Brain pericyte (primary cell): Measurements from ENCODE around the gene TUFM.
A peak's percentile ranks its signal among the peaks of the same experiment; 100 is the strongest.
"Not testable (repeated sequence)": the region's sequence is repeated elsewhere in the genome, so short reads cannot be mapped to it uniquely, and the experiment has no call there.

Experiments
- DNase-seq: peaks from one replicate; pipeline ENCODE4 v3.0.0-alpha.2; 2012; ENCODE audit warnings: low read depth, low spot score

The TUFM gene

GRCh38 chr16:28846080-28846932 is at the start of gene TUFM:
TUFM (minus strand) TSS chr16:28846348; CDS start chr16:28846269, 79 bp downstream.
- peak; percentile 98 for DNase-seq

- no peak for DNase-seq
Measured at GRCh38 chr16:28895609-28896008, 49.5 kb upstream of the TUFM start.

- DNase-seq = no peak
Measured at GRCh38 chr16:28893291-28893690, 47.1 kb upstream of the TUFM start.

GRCh38 chr16:28891964-28892890 is 46.1 kb upstream of the TUFM start:
- DNase-seq = no peak

GRCh38 chr16:28890355-28890754 is 44.2 kb upstream of the TUFM start:
- DNase-seq = not testable (repeated sequence)

- DNase-seq = no peak
Measured at GRCh38 chr16:28886945-28887344, 40.8 kb upstream of the TUFM start.

GRCh38 chr16:28884045-28884444 is 37.9 kb upstream of the TUFM start:
- DNase-seq = no peak

- no peak for DNase-seq
Measured at GRCh38 chr16:28883221-28883996, 37.3 kb upstream of the TUFM start.

- DNase-seq = no peak
Measured at GRCh38 chr16:28882551-28883160, 36.5 kb upstream of the TUFM start.

- not testable (repeated sequence) for DNase-seq
Measured at GRCh38 chr16:28881565-28881964, 35.4 kb upstream of the TUFM start.

- no peak for DNase-seq
Measured at GRCh38 chr16:28880955-28881354, 34.8 kb upstream of the TUFM start.

GRCh38 chr16:28880589-28880915 is 34.4 kb upstream of the TUFM start:
- DNase-seq = no peak

GRCh38 chr16:28879841-28880588 is 33.9 kb upstream of the TUFM start:
- DNase-seq = peak; percentile 51

GRCh38 chr16:28879261-28879840 is 33.2 kb upstream of the TUFM start:
- DNase-seq = no peak

- DNase-seq = no peak
Measured at GRCh38 chr16:28878083-28878926, 32.2 kb upstream of the TUFM start, which contains the start of gene ATP2A1. ATP2A1 (plus strand) TSS chr16:28878488; CDS start chr16:28878672, 184 bp downstream.

- DNase-seq = no peak
Measured at GRCh38 chr16:28877655-28878000, 31.5 kb upstream of the TUFM start.

GRCh38 chr16:28876973-28877654 is 31.0 kb upstream of the TUFM start:
- no peak for DNase-seq

GRCh38 chr16:28876019-28876659 is 30.0 kb upstream of the TUFM start:
- no peak for DNase-seq
